ENCODE measurements around the gene PEAK1.

The PEAK1 gene

GRCh38 chr15:77419836-77420609 is at the start of gene PEAK1:
Gene PEAK1 (minus strand): TSS chr15:77420104. CDS start chr15:77181926, 238,178 bp downstream.
- peak; percentile 94 for DNase-seq (ENCODE audit: low spot score)

GRCh38 chr15:77468896-77469295 is 49.0 kb upstream of the PEAK1 start:
- no peak for DNase-seq (ENCODE audit: low spot score)

GRCh38 chr15:77466521-77466920 is 46.6 kb upstream of the PEAK1 start:
- DNase-seq (ENCODE audit: low spot score), result no peak

- no peak for DNase-seq (ENCODE audit: low spot score)
These were observed 44.4 kb upstream of the PEAK1 start for GRCh38 chr15:77464129-77464865.

- DNase-seq (ENCODE audit: low spot score), result no peak
These were observed 41.6 kb upstream of the PEAK1 start for GRCh38 chr15:77461486-77461885.

- DNase-seq (ENCODE audit: low spot score), result no peak
These were observed 39.1 kb upstream of the PEAK1 start for GRCh38 chr15:77459031-77459430.

GRCh38 chr15:77457905-77458265 is 38.0 kb upstream of the PEAK1 start:
- no peak for DNase-seq (ENCODE audit: low spot score)

- no peak for DNase-seq (ENCODE audit: low spot score)
These were observed 37.4 kb upstream of the PEAK1 start for GRCh38 chr15:77457191-77457904.

GRCh38 chr15:77456746-77457145 is 36.8 kb upstream of the PEAK1 start:
- no peak for DNase-seq (ENCODE audit: low spot score)

GRCh38 chr15:77455696-77456321 is 35.9 kb upstream of the PEAK1 start:
- DNase-seq (ENCODE audit: low spot score), result no peak

GRCh38 chr15:77454951-77455350 is 35.0 kb upstream of the PEAK1 start:
- no peak for DNase-seq (ENCODE audit: low spot score)

- DNase-seq (ENCODE audit: low spot score), result no peak
These were observed 34.4 kb upstream of the PEAK1 start for GRCh38 chr15:77454265-77454664.

- DNase-seq (ENCODE audit: low spot score), result no peak
These were observed 27.0 kb upstream of the PEAK1 start for GRCh38 chr15:77446840-77447390.

GRCh38 chr15:77440378-77440999 is 20.6 kb upstream of the PEAK1 start:
- DNase-seq (ENCODE audit: low spot score), result no peak

GRCh38 chr15:77437264-77437663 is 17.4 kb upstream of the PEAK1 start:
- no peak for DNase-seq (ENCODE audit: low spot score)

- no peak for DNase-seq (ENCODE audit: low spot score)
These were observed 16.9 kb upstream of the PEAK1 start for GRCh38 chr15:77436822-77437221.

GRCh38 chr15:77430652-77431051 is 10.7 kb upstream of the PEAK1 start:
- no peak for DNase-seq (ENCODE audit: low spot score)

GRCh38 chr15:77430213-77430612 is 10.3 kb upstream of the PEAK1 start:
- DNase-seq (ENCODE audit: low spot score), result no peak

- DNase-seq (ENCODE audit: low spot score), result no peak
These were observed 7.0 kb upstream of the PEAK1 start for GRCh38 chr15:77426871-77427270.

- DNase-seq (ENCODE audit: low spot score), result no peak
These were observed 6.5 kb upstream of the PEAK1 start for GRCh38 chr15:77426377-77426776.

GRCh38 chr15:77425104-77425503 is 5.2 kb upstream of the PEAK1 start:
- DNase-seq (ENCODE audit: low spot score), result no peak

- DNase-seq (ENCODE audit: low spot score), result no peak
These were observed 1.4 kb upstream of the PEAK1 start for GRCh38 chr15:77421370-77421700.
